HG03097 (cell line): ENCODE measurements around the gene SPATA6L.

Source experiments
- ATAC-seq: cut with Tn5 transposase; IDR thresholded peaks from one replicate; pipeline ENCODE4 v1.9.1; 2021; ENCODE audit not compliant: unreplicated experiment, low FRiP score

SPATA6L gene

DNA sequence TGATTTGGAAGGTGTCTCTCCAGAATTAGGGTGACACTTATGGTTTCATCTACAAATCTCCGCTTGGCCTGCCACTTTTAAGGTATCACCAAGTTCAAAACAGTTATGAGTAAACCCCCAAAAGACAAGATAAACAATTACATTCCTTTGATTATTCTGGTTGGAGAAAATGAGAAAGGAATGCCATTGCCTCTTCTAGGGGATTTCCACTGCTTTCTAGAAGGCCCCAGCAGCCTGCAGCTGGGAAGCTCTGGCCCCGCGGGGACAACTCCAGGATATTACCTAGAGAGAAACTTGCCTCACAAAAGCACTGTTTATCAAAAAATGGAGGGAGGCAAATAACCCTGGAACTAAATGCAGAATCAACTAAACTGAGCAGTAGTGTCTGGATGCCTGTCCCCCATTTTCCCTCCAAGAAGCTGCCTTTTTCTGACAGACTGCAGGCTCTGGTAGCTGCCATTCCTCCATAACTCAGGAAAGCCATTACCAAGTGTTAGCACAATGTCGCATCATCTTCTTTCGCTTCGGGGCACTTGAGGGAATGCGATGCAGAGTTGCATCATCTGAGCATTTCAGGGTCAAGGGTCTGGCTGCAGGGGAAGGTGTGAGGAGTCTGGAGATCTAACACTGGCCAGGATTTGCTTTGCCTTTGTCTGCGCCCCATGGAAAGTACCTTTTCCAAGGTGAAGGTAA is 75.7 kb downstream of the SPATA6L start:
- no peak for ATAC-seq

DNA sequence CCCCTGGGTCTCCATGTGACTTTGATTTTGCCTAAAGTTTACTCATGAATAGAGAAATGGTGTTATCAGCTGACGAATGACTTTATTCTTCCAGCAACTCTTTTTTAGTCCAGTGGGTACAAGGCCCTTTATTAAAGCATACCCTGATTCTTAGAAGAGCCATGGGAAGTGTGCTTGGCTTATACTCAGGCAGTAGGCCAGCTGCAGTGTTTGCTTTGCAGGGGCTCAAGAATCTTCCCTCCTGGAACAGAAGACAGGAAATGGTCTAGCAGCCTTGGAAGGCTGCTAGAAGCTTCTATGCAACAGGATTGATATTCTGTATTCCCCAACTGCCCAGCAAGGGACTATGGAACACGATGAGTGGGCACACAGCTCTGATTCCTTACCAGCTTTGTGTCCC is 77.6 kb downstream of the SPATA6L start:
- no peak for ATAC-seq

DNA sequence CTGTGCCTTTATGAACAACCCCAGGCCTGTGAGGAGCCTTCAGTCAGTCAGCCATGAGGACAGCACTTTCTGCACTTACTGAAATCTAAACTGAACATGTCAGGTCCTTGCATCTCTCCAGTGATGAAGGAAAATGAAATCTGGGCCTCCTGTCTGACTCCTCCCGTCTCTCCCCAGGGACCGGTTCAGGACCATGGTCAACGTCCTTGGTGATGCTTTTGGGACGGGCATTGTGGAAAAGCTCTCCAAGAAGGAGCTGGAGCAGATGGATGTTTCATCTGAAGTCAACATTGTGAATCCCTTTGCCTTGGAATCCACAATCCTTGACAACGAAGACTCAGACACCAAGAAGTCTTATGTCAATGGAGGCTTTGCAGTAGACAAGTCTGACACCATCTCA is 81.1 kb downstream of the SPATA6L start:
- no peak for ATAC-seq

DNA sequence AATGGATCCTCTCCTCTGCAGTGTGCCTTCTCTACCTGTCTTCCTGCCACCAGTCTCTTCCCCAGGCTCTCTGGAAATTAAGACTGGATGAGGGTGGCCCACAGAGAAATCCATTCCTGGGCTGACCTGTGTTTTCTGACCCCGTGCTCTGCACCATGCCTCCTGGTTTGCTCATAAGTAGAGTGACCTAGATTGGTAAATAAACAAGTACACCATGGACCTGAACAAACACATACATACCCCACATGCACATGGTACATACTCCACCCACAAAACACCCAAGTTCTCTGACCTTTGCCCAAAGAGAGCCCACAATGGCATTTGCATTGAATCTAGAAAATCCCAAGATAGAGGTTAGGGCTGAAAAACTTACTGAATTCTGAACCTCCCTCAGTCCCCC is 81.6 kb downstream of the SPATA6L start:
- no peak for ATAC-seq

DNA sequence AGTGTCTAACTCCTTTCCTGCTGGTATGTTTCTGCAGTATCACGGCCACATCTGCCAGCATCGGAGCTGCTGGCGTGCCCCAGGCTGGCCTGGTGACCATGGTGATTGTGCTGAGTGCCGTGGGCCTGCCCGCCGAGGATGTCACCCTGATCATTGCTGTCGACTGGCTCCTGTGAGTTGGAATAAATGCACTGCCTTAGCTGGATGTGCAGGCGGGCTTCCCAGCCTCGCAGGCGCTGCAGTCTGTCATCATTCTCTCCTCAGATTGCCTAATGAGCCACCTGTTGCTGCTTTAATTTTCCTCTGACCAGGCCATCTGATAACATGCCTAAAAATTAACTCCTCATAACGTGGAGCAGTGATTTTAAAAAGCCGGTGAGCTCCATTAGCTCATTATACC is 83.3 kb downstream of the SPATA6L start:
- ATAC-seq = no peak

DNA sequence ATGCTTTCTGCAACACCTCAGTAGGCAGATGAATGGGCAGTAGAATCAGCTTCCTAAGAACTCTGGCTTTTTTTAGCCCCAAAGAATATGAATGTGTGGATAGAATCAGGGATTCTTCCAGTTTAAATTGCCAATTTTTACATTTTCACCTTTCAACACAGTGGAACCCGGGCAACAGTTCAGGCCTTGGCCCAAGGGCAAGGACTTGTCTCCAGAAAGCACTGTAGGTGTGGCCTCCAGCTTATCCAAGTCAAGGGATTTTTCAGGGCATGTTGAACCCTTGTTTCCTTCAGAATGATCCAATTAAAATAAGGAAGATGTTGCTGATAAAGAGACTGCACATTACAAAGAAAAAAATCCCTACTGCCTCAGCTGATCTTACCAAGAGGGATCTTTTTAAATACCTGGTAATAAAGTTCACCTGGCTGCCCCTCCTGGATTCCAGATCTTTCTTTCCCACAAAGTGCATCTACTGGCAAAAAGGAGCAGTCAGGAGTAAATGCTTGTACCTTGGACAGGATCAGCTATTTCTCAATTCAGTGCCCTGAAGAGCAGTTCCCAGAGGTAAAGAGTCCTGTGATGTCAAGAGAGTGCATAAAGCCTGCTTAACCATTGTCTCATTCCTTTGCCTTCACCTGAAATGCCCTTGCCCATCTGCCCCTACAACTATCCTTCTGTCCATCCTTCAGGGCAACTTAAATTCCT is 84.3 kb downstream of the SPATA6L start:
- ATAC-seq = no peak

DNA sequence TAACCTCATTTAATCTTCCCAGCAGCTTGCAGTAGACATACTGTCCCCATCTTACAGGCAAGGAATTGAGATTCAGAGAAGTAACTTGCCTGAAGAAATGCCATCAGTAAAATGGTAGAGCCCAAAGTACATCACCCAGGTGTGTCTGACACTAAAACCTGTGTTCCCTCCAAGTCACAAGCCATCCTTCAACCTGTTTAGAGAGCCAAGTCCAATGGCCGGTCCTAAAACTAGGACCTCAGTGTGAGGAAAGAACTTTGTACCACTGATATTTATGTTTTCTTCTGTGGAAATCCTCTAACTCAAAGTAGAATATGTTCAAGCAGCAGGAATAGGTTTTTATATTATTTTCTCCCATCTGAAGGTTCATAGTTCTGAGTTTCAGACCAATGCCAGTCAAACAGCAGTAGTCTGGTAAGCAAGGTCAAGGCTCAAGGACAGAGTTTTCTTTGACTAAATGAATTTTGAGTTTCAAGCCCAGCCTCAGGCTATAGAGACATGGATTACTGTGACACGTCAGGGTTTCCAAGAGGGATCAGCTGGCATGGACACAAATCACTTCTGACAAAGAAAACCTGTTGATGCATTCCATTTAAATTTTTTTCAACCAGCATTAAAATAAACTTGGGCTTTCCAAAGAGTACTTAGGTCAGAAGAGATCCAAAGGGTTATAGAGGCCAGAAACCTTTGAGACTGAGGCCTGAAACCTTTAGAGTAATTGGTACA is 85.1 kb downstream of the SPATA6L start:
- ATAC-seq = no peak

DNA sequence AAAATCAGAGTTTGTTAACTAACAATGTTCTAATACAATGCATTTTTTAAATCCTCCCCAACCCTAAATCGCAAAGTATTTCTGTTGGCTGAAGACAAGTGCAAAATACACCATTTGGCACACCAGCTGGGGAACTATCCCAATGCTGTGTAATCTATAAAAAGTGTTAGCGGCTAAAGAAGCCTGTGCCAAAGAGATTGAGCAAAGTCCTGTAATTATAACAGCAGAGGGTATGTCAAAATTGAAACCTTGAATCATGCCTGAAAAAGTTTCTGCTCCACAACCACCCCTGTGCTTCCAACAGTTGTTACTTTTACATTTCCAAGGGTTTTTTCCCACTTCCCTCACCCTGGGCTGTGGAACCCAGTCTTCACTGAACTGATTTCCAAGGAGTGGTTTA is 87.3 kb downstream of the SPATA6L start:
- ATAC-seq = no peak

DNA sequence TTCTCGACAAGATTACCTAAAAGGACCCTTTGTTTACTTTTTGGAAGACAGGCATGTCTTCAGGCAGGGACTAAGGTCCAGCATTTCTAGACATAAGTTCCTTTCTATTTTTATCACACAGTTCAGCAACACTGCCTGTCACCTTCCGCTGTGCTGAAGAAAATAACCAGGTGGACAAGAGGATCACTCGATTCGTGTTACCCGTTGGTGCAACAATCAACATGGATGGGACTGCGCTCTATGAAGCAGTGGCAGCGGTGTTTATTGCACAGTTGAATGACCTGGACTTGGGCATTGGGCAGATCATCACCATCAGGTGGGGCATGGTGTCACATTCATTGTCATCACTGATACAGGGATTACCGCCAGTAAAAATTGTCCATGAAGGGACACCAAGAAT is 89.8 kb downstream of the SPATA6L start:
- ATAC-seq = no peak

DNA sequence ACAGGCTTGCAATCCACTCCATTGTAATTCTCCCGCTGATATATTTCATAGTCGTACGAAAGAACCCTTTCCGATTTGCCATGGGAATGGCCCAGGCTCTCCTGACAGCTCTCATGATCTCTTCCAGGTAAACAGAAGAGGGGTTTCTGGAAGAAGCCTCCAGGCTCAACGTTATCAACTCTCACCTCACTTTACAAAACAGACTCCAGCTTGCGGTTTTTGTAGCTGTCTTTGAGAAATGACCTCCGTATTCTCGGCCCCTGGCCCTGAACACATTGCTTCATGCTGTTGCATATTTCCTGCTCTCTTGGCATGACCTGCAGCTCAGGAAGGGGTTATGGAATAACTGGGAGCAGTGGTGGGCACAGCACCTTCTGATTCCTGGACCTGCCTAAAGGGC is 90.3 kb downstream of the SPATA6L start:
- ATAC-seq = no peak

DNA sequence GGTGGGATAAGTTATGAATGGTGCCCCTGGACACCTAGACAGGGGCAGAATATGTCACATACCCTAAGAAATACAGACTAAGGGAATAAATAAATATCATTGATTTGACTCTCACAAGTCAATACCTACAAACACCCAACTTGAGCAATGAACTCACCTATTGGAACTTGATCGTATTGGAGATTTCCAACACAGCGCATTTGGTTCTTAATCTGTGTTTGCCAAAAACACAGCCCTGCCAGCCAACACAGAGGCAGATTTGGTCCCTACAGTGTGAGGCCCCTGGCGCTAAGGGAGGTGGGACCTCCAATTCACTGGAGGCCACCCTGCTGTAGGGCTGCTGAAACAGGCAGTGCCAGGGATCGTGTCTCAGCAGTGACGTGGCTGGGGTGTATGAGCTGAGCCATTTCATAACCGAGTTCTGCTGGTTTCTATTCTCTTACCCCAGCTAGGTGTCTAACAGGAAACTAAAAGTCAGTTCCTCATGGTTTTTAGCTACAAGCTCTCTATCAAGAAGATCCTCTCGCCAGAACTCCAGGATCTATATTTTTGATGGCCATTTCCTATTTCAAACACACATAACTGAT is 91.5 kb downstream of the SPATA6L start:
- no peak for ATAC-seq

DNA sequence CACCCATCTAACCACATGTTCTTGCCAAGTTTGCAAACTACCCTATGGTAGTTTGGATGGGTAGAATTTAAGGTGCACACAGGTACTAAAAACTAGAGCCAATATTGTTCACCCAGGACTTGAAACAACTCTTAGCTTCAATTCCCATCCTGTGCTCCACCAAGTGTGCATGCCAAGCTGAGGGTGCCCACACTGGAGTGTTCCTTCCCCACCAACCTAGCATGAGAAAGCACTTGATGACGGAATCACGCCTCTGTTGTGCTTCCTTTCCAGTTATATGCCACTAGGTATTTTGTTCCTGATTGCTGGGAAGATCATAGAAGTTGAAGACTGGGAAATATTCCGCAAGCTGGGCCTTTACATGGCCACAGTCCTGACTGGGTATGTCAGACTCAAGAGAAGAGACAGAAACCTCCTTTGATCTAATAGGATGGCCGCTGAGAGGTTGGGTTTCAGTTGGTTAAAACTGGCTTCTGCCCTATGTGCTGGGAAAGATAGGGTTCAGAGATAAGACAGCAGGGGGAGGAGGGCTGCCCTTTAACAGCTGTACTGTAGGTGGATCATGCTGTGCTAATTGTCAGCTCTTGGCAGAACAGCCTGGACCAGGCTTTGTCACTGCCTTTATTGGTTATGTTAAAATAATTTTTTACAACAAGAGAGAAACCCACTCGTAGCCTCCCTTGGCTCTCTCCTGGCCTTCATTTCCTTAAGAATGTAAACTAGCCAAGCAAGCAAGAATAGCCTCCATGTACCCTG is 92.5 kb downstream of the SPATA6L start:
- ATAC-seq = no peak

DNA sequence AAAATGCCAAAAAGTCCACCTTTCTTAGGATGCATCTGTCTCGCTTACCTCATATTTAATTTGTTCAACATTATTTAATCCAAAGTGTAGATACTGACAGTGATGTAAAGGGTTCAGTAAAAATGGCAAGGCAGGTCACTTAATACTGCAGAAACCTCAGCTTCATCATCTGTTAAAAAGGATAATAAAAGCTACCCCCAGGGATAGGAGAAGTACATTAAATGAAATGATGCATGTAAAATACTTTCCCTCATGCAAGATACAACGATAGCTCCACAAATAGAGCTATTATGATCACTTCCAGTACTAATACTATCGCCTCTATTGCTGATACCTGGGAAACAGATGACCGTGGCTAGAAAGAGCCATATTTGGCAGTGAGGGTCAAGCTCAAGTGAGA is 93.1 kb downstream of the SPATA6L start:
- ATAC-seq = no peak

DNA sequence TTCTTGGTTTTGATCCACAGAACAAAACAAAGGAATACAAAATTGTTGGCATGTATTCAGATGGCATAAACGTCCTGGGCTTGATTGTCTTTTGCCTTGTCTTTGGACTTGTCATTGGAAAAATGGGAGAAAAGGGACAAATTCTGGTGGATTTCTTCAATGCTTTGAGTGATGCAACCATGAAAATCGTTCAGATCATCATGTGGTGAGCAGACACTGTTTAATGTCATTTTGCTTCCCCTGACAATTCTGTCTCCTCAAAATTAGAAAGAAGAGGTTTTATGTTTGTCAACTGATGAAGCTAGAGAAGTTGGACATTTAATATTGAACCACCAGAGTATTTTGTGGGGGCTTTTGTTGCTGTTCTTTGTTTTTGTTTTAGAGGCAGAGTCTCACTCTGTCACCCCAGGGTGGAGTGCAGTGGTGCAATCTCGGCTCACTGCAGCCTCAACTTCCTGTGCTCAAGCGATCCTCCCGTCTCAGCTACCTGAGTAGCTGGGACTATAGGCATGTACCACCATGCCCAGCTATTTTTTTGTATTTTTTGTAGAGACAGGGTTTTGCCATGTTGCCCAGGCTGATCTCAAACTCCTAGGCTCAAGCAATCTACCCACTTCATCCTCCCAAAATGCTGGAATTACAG is 94.0 kb downstream of the SPATA6L start:
- ATAC-seq = no peak

DNA sequence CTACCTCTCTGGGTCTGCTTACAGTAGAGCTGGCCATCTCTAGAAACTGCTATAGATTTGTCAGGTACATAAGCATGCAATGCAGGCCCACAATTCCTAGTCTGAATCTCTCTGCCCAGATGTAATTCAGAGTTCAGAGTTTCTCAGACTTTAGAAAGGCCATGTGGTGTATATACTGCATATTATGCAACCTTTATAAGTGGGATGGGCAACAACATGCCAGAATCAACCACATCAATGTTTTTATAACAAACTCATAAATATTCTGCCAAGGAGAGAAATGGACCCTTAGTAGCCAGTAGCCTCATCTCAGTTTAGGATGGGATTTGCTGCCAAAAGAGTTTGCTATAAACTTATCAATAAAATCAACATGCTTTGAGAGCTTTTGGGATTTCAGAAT is 97.2 kb downstream of the SPATA6L start:
- ATAC-seq = no peak

DNA sequence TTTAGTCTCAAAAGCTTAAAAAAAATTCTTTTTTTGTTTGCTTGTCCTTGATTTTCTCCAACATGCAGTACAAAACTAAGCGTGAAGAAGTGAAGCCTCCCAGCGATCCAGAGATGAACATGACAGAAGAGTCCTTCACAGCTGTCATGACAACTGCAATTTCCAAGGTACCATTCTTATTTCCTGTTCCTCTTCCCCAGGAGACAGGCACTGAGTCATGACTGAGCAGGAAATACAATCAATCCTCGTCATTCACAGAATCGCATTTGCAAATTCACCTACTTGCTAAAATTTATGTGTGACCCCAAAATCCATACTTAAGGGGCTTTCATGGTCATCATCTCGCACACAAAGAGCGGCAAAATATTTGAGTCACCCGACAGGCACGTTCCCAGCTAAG is 98.7 kb downstream of the SPATA6L start:
- no peak for ATAC-seq

DNA sequence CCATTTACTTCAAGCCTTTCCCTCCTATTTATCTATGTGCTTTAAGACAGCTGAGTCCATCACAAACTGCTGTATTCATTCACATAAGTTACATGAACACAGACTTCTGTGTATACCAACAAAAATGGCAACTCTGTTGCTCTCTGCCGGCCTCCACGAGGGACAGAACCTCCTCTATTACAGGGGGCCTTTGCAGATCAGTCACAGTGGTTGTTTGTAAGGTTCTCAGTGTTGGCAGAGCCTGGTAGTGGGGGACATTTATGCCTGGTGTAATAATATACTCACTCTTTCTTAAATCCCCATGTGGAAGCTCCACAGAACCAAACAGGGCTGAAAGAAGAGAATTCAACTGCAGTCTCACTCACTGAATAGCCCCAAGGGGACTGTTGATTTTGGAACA is 99.5 kb downstream of the SPATA6L start:
- ATAC-seq = no peak

DNA sequence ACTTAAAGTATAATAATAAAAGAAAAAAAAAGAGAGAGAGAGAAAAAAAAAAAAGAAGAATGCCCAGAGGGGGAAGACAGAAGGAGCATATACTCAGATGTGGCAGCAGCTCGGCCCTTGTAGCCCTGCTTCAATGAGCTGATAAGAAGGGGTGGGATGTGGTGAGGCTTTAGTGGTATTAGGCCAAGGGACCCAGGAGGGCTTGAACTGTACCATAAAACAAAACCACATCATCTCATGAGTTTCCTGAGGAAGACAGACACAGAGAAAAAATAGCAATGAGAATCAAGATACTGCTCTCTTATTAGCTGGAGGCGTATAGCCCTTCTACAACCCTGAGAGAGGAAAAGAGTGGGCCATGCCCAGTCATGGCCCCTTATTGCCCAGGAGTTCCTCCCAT is 103.2 kb downstream of the SPATA6L start:
- ATAC-seq = no peak

DNA sequence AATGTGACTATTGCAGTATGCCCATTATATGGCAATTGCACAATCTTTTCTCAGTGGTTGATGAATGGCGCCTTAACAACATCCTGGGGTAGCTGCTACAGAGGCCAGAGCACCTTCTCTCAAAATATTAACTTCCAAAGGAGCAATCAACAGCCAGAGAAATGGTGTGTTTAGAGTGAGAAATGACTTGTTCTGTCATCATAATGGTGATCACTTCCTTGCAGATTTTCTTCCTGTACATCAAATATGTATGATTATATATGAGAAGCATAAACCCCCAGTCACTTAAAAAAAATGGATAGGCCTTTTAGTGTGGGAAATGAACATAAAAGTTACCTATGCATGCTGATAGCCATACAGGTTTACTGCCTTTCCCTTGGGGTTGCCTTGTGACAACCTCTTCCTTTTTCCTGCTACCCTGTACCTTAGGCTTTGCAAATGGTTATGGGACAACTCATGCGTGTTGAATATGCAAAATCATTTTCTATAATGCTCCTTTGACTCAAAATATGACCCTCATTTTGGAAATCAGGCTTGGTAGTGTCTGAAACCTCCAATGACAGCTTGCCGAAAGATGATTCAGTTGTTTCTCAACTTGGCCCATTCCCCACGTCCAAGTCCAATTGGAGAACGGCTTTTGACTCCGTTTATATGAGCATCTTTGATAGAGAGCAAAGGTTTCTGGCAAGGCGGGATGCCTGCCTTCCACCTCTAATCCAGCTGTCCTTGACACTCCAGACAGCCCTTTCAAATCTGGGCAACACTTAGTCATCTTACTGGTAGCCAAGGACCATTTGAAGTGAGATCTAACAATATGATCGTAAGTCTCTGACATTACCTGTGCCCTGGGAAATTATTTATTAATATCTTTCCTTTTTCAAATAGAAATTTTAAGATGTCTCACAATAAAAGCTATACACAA is 106.8 kb downstream of the SPATA6L start:
- ATAC-seq = peak; percentile 80
